Lower leg skin (tissue), 3 donors: ENCODE measurements around the gene SRI.
"Not testable (repeated sequence)": the region's sequence is repeated elsewhere in the genome, so short reads cannot be mapped to it uniquely, and the experiment has no call there.

Experiments
- CTCF ChIP-seq, 3 donors: fragments of 450-650 bp; IDR thresholded peaks; one replicate each; pipeline ENCODE4 v1.5.1; 2016; ENCODE audit warnings: antibody characterized with exemption in 3 of 3, mild to moderate bottlenecking in 3 of 3, moderate library complexity in 2 of 3
- POLR2A ChIP-seq, 2 donors: fragments of 450-650 bp; IDR thresholded peaks; one replicate each; pipeline ENCODE4 v1.6.1; 2016 to 2017; ENCODE audit warnings: antibody characterized with exemption in 2 of 2, mild to moderate bottlenecking in 1 of 2, moderate library complexity in 1 of 2

- not testable (repeated sequence) for TF ChIP-seq CTCF, POLR2A (IDR thresholded peaks at IDR 0.05)
These were observed 45.1 kb upstream of the SRI start for GRCh38 chr7:88264987-88265386.
